HG03442 (cell line): ENCODE measurements around the gene SEMA5A.

Experiments
- ATAC-seq: cut with Tn5 transposase; IDR thresholded peaks from one replicate; pipeline ENCODE4 v1.9.1; 2021; ENCODE audit warnings: mild to moderate bottlenecking, moderate library complexity; ENCODE audit not compliant: unreplicated experiment

The SEMA5A gene

DNA sequence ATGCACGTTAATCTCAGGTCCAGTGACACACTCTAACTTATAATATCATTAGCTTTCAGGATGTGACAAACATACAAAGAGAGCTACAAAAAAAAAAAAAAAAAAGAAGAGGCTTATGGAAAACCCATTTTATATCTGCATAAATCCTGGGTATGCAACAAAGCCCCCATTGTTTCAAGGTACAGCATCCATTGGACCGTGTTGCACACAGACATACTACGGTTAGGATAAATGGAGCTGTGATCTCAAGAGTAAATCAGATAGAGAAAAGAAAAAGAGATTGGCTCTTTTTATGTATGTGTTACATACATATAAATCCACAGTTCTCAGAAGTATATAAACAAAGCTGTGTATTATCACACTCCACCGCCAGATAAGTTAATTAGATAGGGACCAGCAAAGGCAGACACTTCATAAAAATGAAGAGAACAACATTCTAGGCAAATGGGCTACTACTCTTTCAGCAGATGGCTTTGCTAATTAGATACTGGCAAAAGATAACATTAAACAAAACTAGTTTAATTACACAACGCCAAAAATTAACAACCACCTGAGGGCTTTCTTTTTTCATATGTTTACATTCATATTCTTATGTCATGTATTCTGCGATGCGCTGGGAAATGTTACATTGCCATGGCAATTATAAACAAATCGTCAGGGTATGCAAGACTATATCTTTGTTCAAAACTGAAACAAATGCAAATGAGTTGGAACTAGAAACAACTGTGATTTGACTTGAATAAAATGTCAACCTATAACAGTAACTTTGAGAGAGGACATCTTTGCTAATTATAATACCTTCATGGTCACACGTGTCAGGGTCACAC, 304.2 kb downstream of the SEMA5A start:
- ATAC-seq = no peak

- ATAC-seq = no peak
Observed at GRCh38 chr5:9240431-9240830, 305.4 kb downstream of the SEMA5A start.

- ATAC-seq = no peak
Observed at GRCh38 chr5:9239626-9240025, 306.2 kb downstream of the SEMA5A start.

GRCh38 chr5:9239071-9239470, 306.8 kb downstream of the SEMA5A start:
- ATAC-seq = no peak

- ATAC-seq = no peak
Observed at GRCh38 chr5:9233712-9234111, 312.2 kb downstream of the SEMA5A start.

- no peak for ATAC-seq
Observed at GRCh38 chr5:9233035-9233434, 312.8 kb downstream of the SEMA5A start.

DNA sequence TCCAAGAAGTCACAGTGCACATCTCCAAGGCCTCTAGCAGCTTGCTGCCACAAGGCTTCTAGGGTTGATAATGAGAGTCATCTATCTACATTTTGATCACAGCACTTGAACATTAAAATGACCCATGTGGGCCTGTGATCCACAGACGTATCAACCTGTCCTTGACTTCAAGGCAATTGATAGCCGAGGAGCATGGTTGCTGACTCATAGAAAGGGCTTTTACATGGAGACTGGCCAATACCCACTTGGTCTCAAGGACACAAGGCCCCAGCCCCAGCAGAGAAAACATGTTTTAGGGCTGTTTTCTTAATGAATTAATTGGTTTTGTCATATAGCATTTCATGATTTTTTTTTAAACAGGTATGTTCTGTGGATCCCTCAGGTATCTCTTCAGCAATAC, 314.0 kb downstream of the SEMA5A start:
- ATAC-seq = no peak

- no peak for ATAC-seq
Observed at GRCh38 chr5:9230355-9230754, 315.5 kb downstream of the SEMA5A start.

GRCh38 chr5:9226016-9226536, 319.8 kb downstream of the SEMA5A start:
- ATAC-seq = no peak

GRCh38 chr5:9222054-9222976, 323.6 kb downstream of the SEMA5A start:
- ATAC-seq = no peak

- ATAC-seq = no peak
Observed at GRCh38 chr5:9218358-9218757, 327.5 kb downstream of the SEMA5A start.

- ATAC-seq = no peak
Observed at GRCh38 chr5:9212605-9213004, 333.3 kb downstream of the SEMA5A start.

DNA sequence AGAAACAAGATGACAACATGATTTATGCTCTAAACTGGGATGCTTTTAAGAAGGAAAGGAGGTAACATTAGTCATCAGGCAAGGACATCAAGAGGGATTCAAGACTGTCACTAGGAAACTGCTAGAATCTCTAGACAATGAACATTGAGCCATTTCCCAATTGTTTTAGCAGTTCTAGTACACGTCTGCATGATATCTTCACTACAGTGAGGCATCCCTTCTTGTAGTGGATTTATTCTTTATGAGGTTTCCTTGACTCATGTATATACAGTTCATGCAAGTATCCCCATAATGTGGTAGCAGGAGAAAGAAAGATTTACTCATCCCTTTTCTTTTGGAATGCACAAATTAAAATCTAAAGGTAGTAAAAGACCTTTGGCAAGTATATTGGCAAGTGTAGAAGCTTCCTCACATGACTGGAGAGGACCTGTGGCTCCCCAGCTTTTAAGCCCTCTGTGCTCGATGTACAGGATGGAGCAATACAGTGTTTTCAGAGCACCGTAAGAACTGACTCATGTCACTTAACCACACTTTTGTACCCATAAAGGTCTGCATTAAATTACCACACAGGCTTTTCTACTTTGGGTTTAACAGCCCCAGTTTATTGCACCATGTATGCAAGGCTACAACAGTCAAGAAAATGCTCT, 335.9 kb downstream of the SEMA5A start:
- no peak for ATAC-seq

- ATAC-seq = peak; percentile 81
Observed at GRCh38 chr5:9207817-9208418, 338.0 kb downstream of the SEMA5A start.

DNA sequence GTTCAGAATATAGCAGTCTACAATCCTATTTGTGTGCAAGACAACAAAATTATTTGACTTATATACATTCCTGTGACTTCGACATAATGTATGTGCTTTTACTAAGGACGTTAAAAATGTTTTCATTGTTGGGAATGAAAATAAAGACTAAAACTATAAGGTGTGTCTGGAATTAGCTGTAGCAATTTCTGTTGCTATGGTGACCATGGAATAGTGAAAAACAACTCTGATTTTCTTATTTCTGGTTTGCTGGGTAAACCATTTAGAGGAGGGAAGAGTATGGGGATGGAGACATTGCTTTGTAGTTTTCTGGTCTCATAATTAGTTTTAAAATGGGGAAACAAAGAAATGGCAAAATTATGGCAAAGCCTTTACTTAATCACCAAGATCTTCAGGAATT, 343.2 kb downstream of the SEMA5A start:
- ATAC-seq = no peak

DNA sequence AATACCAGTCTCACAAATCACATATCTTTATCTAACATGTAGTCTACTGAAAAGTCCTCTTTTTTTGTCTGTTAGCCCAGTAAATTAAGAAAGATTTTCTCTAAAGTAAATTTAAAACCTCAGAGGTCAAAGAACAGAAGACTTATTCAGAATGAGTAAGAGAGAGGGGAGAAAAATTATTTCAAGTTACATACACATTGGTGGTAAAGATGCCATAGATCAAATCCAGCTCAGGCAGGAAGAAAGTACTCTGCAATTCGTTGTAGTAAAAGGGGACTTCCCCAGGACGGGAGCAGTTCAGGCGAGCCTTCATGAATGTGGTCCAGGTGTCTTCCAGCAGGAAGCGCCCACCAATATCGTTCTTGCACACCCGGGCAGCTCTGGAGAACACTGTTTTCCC, 344.1 kb downstream of the SEMA5A start:
- ATAC-seq = no peak

DNA sequence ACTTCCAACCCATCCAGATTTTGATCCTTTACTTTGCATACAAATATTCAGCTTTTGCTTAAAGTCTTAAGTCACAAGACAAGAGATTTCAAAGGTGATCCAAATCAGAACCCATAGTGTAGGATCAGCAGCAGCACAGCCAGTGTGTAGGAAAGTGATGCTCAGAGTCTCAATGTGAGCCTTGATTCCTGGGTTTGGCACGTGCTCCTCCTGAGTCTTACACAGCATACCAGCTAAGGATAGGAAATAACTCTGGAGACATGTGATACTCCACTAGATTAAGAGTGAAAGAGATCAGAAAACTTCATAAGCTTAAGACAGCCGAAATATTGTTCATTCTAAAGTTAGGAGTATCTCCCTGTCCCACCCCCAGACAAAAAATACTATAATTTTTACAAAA, 344.9 kb downstream of the SEMA5A start:
- no peak for ATAC-seq

DNA sequence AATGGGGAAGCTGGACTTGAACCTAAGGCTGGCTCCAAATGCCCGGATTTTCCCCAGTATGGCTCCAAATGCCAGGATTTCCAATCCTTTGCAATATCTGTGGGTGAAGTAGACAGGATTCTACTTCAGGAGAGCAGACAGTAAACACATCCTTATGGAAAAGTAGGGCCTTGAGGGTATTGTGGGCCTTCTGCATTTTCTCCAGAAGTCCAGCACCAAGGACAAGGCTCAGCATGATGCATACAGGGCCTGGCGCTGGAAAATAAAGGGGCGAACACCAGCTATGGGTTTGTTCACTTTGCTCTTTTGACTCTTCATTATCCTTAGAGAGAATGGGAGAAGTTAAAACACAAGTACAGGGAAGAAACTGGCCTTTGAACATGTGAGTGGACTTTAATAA, 347.5 kb downstream of the SEMA5A start:
- no peak for ATAC-seq

DNA sequence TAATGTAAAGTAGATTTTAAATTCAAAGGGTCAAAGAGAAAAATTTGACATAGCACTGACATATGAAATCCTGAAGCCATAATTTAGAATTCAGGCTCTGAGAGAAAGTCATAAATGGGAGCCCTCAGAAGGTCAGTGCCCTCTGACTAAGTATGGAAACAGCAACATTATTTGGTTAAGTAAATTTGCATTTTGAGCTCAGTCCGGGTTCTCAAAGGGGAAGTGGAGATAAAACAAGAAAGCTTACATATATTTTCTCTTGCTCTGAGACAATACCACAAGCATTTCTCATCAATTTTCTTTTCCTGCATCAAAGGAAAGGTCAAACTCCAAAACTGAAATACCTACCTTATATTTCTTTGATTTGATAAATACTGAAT, 348.0 kb downstream of the SEMA5A start:
- ATAC-seq = peak; percentile 97

- ATAC-seq = no peak
Observed at GRCh38 chr5:9196403-9197227, 349.3 kb downstream of the SEMA5A start.
